ENCODE measurements around the gene MSX2.

DNA sequence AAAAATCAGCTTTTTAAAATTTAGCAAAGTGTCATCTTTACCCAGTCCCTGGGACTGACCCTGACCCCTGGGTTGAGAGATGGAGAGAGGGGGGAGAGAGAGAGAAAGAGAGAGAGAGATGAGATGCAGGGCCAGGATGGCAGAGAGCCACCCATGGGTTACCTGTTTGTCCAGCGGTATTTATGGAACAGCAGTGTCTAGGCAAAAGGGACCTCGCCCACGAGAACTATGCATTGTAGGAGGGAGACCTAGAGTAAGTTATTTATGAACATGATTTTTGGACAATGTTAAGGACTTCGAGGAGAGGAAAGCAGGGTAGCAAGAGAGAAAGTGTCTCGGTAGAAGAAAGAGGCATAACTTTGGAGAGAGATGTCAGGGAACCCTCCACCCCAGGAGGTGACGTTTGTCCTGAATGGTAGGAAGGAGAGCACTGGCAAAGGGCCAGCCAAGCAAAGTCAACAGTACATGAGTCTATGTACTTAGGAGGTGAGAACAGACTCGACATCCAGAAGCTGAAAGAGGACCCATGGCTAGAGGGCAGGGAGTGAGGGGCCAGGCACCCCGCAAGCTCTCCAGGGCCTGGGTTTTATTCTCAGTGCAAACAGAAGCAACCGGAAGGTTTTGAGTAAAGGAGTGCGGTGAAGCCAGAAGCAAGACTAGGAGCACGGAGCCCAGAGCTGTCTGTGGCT is 30.5 kb upstream of the MSX2 start:
- TF ChIP-seq CTCF (IDR thresholded peaks at IDR 0.05) (no peak), EP300 (IDR thresholded peaks at IDR 0.05; ENCODE audit: borderline replicate concordance in 1 of 2, low read depth in 1 of 2, low read length in 1 of 2) (no peak)

Data from SK-N-SH (cell line).